ENCODE results near the gene WDR5. TPM values are rescaled to one million over a fixed set of nuclear protein-coding genes. Genes with fewer than 3 reads are reported as not detected.

WDR5 gene
- total RNA-seq, 6 donors from 2014 or later, result 23.3 to 48.2 (median 27.3) TPM

DNA sequence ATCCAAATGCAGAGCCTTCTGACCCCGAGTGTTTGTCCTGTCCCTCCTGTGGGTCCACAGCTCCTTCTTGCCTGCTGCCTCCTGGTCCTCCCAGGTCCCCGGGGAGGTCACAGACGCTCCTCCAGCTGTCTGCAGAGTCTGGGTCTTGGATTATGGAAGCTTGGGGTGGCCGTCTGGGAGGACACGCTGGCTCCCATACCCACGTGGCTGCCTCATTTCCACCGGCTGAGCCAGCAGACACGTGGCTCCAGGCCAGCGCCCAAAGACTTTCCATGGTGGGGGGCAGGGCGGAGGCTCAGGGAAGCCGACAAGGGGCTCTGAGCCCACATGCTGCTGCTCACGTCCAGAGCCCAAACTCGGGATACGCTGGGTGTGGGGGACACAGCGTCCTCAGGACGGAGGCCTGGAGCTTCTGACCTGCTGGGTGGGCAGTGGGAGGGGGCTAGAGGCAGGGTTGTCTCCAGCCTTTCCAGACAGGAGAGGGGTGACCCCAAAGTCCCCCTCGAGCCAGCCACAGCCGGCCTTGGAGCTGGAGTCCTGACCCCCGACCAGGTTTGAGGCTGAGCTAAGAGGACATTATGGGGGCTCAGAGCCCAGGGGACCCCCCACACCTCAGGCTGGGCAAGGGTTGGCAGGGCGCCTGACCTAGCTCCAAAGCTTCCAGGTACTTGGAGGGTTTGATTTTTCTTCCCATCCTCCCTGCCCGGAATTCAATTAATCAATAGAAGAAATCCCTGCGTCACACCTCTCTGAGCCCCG, 52.7 kb downstream of the WDR5 start:
- TF ChIP-seq EP300 (IDR thresholded peaks at IDR 0.05), result no peak
- TF ChIP-seq, protein P1, sequence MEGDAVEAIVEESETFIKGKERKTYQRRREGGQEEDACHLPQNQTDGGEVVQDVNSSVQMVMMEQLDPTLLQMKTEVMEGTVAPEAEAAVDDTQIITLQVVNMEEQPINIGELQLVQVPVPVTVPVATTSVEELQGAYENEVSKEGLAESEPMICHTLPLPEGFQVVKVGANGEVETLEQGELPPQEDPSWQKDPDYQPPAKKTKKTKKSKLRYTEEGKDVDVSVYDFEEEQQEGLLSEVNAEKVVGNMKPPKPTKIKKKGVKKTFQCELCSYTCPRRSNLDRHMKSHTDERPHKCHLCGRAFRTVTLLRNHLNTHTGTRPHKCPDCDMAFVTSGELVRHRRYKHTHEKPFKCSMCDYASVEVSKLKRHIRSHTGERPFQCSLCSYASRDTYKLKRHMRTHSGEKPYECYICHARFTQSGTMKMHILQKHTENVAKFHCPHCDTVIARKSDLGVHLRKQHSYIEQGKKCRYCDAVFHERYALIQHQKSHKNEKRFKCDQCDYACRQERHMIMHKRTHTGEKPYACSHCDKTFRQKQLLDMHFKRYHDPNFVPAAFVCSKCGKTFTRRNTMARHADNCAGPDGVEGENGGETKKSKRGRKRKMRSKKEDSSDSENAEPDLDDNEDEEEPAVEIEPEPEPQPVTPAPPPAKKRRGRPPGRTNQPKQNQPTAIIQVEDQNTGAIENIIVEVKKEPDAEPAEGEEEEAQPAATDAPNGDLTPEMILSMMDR (IDR thresholded peaks at IDR 0.05), result no peak
- TF ChIP-seq POLR2AphosphoS5 (IDR thresholded peaks at IDR 0.05), result no peak
- TF ChIP-seq POLR2A (IDR thresholded peaks at IDR 0.05), result no peak
- H3K27me3 ChIP-seq, result no peaks in the 10 kb centered on the region
- 49 to 59% methylated on average over 12 to 23 of the region's 23 CpGs for WGBS, 2 donors
- H3K27ac ChIP-seq, result no peak overlapping the region
- no peaks in the 10 kb centered on the region for H3K36me3 ChIP-seq
- H3K9me3 ChIP-seq, result no peaks in the 10 kb centered on the region
- H3K4me1 ChIP-seq, result peaks cover 0 to 15% (median 11%) of the 10 kb centered on the region in 4 donors
- ATAC-seq (ENCODE audit: low FRiP score in 2 of 2) (no peak), DNase-seq (peak; percentile 10 to 37)
- H3K4me3 ChIP-seq, result no peak overlapping the region

DNA sequence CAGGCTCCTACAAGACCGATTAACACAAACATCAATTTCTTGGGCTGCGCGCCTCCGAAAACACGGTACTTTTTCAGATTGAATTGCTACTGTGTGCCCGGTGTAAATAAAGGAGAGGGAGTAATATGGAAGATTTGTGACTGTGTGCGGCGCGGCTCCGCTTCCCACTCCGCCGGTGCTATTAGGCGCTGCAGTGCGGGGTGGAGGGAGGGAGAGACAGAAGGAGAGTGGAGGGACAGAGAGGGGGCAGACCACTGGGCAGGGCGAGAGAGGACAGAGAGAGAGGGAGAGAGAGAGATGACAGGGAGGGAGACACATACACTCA, 53.2 kb downstream of the WDR5 start:
- H3K27me3 ChIP-seq, result no peaks in the 10 kb centered on the region
- TF ChIP-seq POLR2A (IDR thresholded peaks at IDR 0.05) (no peak), POLR2AphosphoS5 (IDR thresholded peaks at IDR 0.05) (no peak), EP300 (IDR thresholded peaks at IDR 0.05) (no peak)
- TF ChIP-seq, protein P1 (IDR thresholded peaks at IDR 0.05), result no peak
- no peaks in the 10 kb centered on the region for H3K36me3 ChIP-seq
- H3K4me3 ChIP-seq, result no peak overlapping the region
- DNase-seq (no peak), ATAC-seq (ENCODE audit: low FRiP score in 2 of 2) (peak in 1 of 2 donors; percentile 20)
- H3K27ac ChIP-seq, result no peak overlapping the region
- WGBS, 2 donors, result 47 to 51% methylated on average over 15 of the region's 15 CpGs
- peaks cover 0 to 15% (median 11%) of the 10 kb centered on the region in 4 donors for H3K4me1 ChIP-seq
- no peaks in the 10 kb centered on the region for H3K9me3 ChIP-seq

DNA sequence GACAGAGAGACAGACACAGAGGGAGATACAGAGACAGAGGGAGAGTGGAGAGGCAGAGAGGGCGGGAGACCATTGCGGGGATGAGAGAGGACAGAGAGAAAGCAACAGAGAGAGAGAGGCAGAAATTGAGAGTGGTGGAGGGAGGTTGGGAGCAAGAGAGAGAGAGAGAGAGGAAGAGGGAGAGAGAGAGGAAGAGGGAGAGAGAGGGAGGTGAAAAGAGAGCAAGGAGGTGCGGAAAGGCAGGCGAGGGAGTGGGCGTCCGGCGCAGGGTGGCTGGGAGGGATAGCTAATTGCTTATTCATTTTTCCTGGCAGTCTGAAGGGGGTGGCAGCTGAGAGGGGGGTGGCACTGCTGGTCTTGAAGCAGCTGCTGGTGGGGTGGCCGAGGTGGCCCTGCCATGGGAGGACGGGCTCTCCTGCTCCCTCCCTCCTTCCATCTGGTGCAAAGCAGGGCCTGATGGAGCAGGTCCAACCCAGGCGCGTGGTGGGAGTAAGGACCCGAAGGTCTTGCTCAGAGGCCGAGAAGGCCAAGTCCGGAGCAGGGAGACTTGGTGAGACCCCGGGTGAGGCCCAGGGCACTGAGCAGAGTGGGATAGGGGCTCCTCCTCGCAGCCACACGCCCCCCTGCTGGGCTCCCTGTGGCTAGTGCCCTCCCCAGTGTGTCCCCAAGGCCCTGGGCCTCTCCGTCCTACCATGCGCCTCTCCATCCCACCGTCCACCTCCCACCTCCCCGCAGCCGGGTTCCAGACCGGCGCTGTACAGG, 53.8 kb downstream of the WDR5 start:
- no peak overlapping the region for H3K27ac ChIP-seq
- ATAC-seq (ENCODE audit: low FRiP score in 2 of 2) (peak in 1 of 2 donors; percentile 15), DNase-seq (peak in 1 of 2 donors; percentile 60)
- H3K9me3 ChIP-seq, result no peaks in the 10 kb centered on the region
- no peak for TF ChIP-seq POLR2AphosphoS5 (IDR thresholded peaks at IDR 0.05)
- TF ChIP-seq EP300 (IDR thresholded peaks at IDR 0.05), result no peak
- no peak for TF ChIP-seq POLR2A (IDR thresholded peaks at IDR 0.05)
- H3K27me3 ChIP-seq, result no peaks in the 10 kb centered on the region
- H3K4me3 ChIP-seq, result no peak overlapping the region
- no peaks in the 10 kb centered on the region for H3K36me3 ChIP-seq
- 73 to 74% methylated on average over 18 to 24 of the region's 24 CpGs for WGBS, 2 donors
- peaks cover 0 to 15% (median 11%) of the 10 kb centered on the region in 4 donors for H3K4me1 ChIP-seq

DNA sequence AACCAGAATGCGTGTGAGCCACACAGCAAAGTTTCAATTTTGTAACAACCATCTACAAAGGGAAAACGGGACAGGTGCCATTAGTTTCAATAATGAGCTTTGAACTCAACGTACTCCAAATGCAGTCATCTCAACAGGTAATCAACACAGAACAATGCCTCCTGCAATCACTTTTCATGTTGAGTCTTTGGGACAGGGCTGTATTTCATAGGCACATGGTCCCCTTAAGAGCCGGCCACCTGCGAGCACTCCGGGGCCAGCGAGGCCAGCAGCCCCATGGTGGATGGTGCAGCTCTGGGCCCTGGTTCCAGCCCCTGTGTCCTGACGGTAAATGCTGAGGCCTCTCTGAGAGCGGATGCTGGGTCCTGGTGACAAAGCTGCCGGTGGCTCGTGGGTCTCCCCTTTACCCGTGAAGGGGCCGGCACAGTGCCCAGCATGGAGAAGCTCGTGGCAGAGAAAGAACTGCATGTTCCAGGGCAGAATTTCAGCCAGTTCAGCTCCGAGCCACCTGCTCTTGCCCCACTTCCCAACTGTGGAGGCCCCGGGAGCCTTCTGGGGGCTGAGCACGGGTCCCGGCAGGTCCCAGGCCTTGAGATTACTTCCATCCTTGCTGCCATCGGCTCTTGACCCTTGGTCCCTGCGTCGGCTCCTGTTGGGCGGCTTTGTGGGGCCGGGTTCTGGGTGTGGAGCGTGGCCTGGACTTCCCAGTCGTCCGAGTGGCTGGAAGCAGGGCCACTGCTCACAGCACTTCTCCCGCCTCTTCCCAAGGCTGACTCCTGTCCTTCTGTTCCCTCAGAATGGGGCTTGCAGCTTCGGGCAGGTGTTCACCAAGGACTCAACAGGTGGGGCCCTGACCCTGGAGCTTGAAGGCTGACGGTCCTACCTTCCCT, 54.6 kb downstream of the WDR5 start:
- peak in 1 of 2 donors; percentile 64 for DNase-seq
- no peaks in the 10 kb centered on the region for H3K27me3 ChIP-seq
- WGBS, 2 donors, result 91 to 93% methylated on average over 2 to 29 of the region's 29 CpGs
- no peak overlapping the region for H3K27ac ChIP-seq
- peaks cover 7 to 15% (median 13%) of the 10 kb centered on the region in 4 donors for H3K4me1 ChIP-seq
- H3K4me3 ChIP-seq, result no peak overlapping the region
- no peaks in the 10 kb centered on the region for H3K36me3 ChIP-seq
- ATAC-seq (ENCODE audit: low FRiP score in 2 of 2), result no peak
- TF ChIP-seq POLR2AphosphoS5 (IDR thresholded peaks at IDR 0.05), result no peak
- TF ChIP-seq, protein P1 (IDR thresholded peaks at IDR 0.05), result no peak
- no peak for TF ChIP-seq EP300 (IDR thresholded peaks at IDR 0.05)
- TF ChIP-seq POLR2A (IDR thresholded peaks at IDR 0.05), result no peak
- H3K9me3 ChIP-seq, result no peaks in the 10 kb centered on the region
